ENCODE measurements around the gene SERF2. TPM values are rescaled to one million over a fixed set of nuclear protein-coding genes. Genes with fewer than 3 reads are reported as not detected.

The SERF2 gene
- total RNA-seq, 1 donor from 2014 or later, result 598 TPM

DNA sequence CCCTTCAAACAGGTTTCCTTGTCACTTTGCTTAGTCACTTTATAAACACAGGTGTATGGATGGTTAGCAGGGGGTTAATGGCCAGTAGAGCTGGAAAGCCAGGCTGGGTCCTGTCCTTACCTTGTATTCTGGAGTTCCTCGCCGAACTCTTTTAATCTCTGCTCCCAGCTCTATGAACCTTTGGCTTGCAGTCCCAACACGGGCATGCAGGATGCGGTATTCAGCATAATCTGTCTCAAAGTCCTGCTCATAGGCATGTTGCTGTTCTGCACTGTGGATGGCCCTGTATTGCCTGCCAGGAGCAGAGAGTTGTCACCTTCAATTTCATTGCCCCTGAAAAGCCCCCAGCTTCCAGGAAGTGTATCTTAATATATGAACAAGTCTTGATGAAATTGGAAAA, 18.1 kb upstream of the SERF2 start:
- intact Hi-C loops (cut with micrococcal nuclease), result no loop called here

DNA sequence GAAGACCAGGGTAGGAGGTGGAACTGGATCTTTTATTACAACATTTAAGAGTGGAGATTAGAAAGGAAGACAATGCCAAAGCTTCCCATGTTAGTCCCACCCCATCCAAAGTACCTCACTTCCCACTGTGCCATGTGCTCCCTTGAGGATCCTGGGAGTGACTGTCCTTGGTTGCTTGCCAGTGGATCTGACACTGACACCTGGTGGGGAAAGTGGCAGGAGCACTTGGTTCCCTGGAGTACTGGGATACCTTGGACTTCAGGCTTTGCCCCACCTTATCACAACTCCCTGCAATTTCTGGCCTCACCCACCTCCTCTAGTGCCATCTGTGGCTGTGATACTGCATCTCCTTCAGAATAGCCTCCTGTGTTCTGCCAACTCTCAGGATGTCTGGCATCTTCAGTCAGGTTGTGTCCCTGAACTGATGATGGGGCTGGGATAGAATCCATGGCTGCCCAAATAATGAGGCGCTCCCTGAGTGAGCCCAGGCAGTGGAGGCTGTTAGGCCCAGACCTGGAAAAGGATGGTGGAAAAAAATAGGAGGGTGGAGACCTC, 16.6 kb upstream of the SERF2 start:
- no peaks in the 10 kb centered on the region for H3K9me3 Mint-ChIP-seq
- no peak overlapping the region for H3K27ac Mint-ChIP-seq
- DNase-seq (ENCODE audit: low spot score), result no peak
- intact Hi-C loops (cut with micrococcal nuclease), result no loop called here
- peaks cover 29% of the 10 kb centered on the region for H3K36me3 Mint-ChIP-seq (ENCODE audit: low read depth)
- H3K27me3 Mint-ChIP-seq (ENCODE audit: low read depth), result peaks cover 5% of the 10 kb centered on the region
- no peak overlapping the region for H3K4me3 Mint-ChIP-seq (ENCODE audit: low read depth)
- peaks cover 7% of the 10 kb centered on the region for H3K4me1 Mint-ChIP-seq (ENCODE audit: low read depth)

More for the DNA sequence above, 18.1 kb upstream of the SERF2 start:
- H3K4me1 Mint-ChIP-seq (ENCODE audit: low read depth), result peaks cover 6% of the 10 kb centered on the region
- no peak overlapping the region for H3K27ac Mint-ChIP-seq
- no peaks in the 10 kb centered on the region for H3K9me3 Mint-ChIP-seq
- peaks cover 43% of the 10 kb centered on the region for H3K36me3 Mint-ChIP-seq (ENCODE audit: low read depth)
- no peak overlapping the region for H3K4me3 Mint-ChIP-seq (ENCODE audit: low read depth)
- H3K27me3 Mint-ChIP-seq (ENCODE audit: low read depth), result peaks cover 2% of the 10 kb centered on the region
- DNase-seq (ENCODE audit: low spot score), result no peak

DNA sequence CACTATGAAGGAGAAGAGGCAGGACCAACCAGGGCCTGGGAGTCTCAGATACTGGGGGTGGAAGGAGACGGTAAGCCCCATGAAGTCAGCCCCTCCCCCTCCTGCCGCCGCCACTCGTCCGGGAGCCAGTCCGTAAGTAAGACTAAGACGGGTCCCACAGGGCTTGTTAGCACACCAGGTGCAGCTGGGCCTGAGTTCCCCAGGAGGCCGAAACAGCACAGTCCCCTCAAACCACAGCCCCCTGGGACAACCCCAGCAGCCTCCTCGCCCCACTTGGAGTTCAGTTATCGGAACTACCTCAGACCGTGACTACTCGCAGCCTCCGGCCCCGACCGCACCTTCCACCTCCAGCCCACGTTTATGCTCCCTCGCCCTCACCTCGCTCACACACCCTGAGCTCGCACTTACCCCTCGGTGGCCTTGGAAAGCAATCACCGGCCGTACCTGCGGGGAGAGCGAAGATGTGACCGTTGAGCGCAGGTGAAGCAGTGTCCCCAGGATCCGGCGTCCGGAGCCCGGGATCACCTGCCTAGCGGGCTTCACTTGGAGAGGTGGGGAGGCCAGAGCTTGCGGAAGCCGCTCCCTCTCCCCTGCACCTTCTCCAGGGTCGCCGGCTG, 15.9 kb upstream of the SERF2 start:
- H3K36me3 Mint-ChIP-seq (ENCODE audit: low read depth), result peaks cover 22% of the 10 kb centered on the region
- H3K27me3 Mint-ChIP-seq (ENCODE audit: low read depth), result peaks cover 9% of the 10 kb centered on the region
- no peaks in the 10 kb centered on the region for H3K9me3 Mint-ChIP-seq
- intact Hi-C loops (cut with micrococcal nuclease), result loop anchor here (2.0 kb wide), 2 partner anchors 17 to 25 kb away; partner anchors contain the start of gene SERF2
- no peak for DNase-seq (ENCODE audit: low spot score)
- H3K4me3 Mint-ChIP-seq (ENCODE audit: low read depth), result peak overlapping the region; percentile 83
- peaks cover 7% of the 10 kb centered on the region for H3K4me1 Mint-ChIP-seq (ENCODE audit: low read depth)
- no peak overlapping the region for H3K27ac Mint-ChIP-seq

DNA sequence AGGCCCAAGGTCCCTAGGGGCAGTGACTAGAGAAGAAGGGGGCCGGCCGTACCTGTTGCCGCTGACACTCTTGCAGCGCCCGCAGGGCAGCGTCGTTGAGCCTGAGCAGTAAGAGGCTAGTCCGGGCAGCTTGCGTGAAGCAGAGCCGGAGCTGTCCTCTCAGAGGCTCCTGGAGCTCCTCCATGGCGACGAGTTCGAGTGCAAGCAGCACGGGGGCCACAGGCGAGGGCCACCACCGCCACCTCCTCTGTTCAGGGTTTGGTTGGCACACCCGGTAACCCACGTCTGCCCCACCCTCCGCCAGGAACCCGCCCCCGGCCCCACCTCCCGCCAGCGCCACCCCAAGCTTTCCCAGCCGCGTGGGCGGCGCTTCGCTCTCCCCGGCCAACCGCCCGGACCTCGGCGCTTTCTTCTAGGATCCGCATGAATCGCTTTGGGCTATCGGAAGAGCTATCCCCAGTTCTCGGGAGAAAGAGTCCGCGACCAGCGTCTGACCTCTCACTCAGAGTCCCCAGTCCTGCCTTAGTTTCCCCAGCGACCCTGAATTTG, 15.3 kb upstream of the SERF2 start, which contains the start of gene ELL3:
Gene ELL3, minus strand, starts transcription at position 249 of the 549 bp plus-strand sequence. Its CDS starts 65 bp downstream, at position 184.
- H3K9me3 Mint-ChIP-seq, result no peaks in the 10 kb centered on the region
- intact Hi-C loops (cut with micrococcal nuclease), result loop anchor here (1.0 to 2.0 kb wide), 3 partner anchors 16 to 48 kb away; partner anchors contain the start of genes MFAP1 and SERF2
- DNase-seq (ENCODE audit: low spot score), result peak; percentile 68
- H3K27me3 Mint-ChIP-seq (ENCODE audit: low read depth), result peaks cover 9% of the 10 kb centered on the region
- peak within 1 kb of the TSS; percentile 83 for H3K27ac Mint-ChIP-seq
- H3K4me1 Mint-ChIP-seq (ENCODE audit: low read depth), result peaks cover 7% of the 10 kb centered on the region
- peak within 1 kb of the TSS; percentile 83 for H3K4me3 Mint-ChIP-seq (ENCODE audit: low read depth)
- H3K36me3 Mint-ChIP-seq (ENCODE audit: low read depth), result peaks cover 18% of the 10 kb centered on the region

DNA sequence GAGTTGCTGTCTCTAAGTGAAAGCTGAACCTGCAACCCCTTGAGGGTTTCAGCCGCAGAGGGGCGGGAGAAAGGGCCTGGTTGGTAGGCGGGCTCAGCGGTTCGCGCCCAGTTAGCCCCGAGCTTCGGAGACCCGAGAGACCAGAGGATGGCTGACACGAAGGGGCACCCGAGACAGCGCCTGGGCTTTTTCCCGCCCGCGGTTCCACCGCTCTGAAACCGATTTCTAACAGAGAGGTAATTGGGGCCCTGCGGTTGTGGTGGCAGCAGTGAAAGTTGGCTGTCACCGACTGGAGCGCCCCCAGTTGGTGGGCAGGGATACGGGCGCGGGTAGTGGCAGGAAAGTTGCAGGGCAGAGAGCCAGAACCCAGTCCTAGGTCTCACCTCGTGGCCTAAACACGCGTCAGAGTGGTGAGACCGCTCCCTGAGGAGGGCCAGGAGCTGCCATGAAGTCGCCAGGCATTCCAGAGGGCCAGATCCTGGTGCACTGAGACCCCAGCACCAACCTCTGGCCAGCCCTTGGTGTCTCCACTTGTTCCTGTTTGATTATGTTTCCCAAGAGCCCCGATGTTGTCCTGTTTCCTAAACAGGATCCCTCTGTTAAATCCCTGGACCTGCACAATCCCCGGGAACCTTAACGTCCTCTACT, 14.7 kb upstream of the SERF2 start:
- H3K27ac Mint-ChIP-seq, result peak overlapping the region; percentile 83
- peak; percentile 79 for DNase-seq (ENCODE audit: low spot score)
- peaks cover 7% of the 10 kb centered on the region for H3K4me1 Mint-ChIP-seq (ENCODE audit: low read depth)
- peaks cover 12% of the 10 kb centered on the region for H3K36me3 Mint-ChIP-seq (ENCODE audit: low read depth)
- no peaks in the 10 kb centered on the region for H3K9me3 Mint-ChIP-seq
- H3K27me3 Mint-ChIP-seq (ENCODE audit: low read depth), result peaks cover 12% of the 10 kb centered on the region
- H3K4me3 Mint-ChIP-seq (ENCODE audit: low read depth), result peak overlapping the region; percentile 83
- intact Hi-C loops (cut with micrococcal nuclease), result loop anchor here (1.0 to 2.0 kb wide), 3 partner anchors 15 to 47 kb away; partner anchors contain the start of genes MFAP1 and SERF2

DNA sequence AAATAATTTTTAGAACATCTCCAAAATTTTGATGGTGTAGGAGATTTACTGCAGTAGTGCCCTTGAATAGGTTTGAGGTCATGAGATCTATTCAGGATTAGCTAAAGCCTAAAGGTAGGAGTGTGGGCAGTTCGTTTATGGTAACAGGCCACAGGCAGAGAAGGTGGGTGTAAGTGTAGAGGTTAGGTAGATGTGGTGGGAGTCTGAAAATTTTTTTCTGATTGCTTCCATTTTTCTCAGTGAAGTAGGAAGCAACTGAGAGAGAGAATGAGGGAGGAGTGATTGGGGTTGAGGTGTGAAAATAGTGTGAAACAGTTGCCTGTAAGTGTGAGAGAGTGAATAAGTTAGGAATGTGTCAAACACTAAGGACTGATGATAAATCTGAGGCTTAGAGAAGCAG, 13.1 kb upstream of the SERF2 start:
- DNase-seq (ENCODE audit: low spot score), result no peak
- H3K36me3 Mint-ChIP-seq (ENCODE audit: low read depth), result no peaks in the 10 kb centered on the region
- H3K27ac Mint-ChIP-seq, result no peak overlapping the region
- peaks cover 12% of the 10 kb centered on the region for H3K27me3 Mint-ChIP-seq (ENCODE audit: low read depth)
- H3K4me1 Mint-ChIP-seq (ENCODE audit: low read depth), result peaks cover 7% of the 10 kb centered on the region
- intact Hi-C loops (cut with micrococcal nuclease), result no loop called here
- H3K4me3 Mint-ChIP-seq (ENCODE audit: low read depth), result no peak overlapping the region
- no peaks in the 10 kb centered on the region for H3K9me3 Mint-ChIP-seq

DNA sequence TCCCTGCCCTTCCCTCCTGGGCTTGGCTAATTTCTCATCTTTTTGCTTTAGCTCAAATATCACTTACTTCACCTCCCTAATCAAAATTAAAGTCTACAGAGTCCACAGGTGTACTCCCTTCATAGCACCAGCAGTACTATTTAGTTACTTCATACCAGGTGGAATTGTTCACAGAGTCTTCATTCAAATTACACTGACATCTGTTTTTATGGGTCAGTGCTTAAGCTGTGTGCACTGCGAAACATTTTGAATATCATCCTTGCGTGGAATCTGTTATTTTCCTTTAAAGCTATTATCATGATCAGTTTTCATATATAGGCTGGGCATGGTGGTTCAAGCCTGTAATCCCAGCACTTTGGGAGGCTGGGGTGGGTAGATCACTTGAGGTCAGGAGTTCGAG, 2.7 kb upstream of the SERF2 start:
- no peaks in the 10 kb centered on the region for H3K27me3 Mint-ChIP-seq (ENCODE audit: low read depth)
- no peaks in the 10 kb centered on the region for H3K9me3 Mint-ChIP-seq
- no peak for DNase-seq (ENCODE audit: low spot score)
- intact Hi-C loops (cut with micrococcal nuclease), result no loop called here
- no peak overlapping the region for H3K27ac Mint-ChIP-seq
- H3K36me3 Mint-ChIP-seq (ENCODE audit: low read depth), result peaks cover 22% of the 10 kb centered on the region
- H3K4me3 Mint-ChIP-seq (ENCODE audit: low read depth), result no peak overlapping the region
- H3K4me1 Mint-ChIP-seq (ENCODE audit: low read depth), result peaks cover 16% of the 10 kb centered on the region

DNA sequence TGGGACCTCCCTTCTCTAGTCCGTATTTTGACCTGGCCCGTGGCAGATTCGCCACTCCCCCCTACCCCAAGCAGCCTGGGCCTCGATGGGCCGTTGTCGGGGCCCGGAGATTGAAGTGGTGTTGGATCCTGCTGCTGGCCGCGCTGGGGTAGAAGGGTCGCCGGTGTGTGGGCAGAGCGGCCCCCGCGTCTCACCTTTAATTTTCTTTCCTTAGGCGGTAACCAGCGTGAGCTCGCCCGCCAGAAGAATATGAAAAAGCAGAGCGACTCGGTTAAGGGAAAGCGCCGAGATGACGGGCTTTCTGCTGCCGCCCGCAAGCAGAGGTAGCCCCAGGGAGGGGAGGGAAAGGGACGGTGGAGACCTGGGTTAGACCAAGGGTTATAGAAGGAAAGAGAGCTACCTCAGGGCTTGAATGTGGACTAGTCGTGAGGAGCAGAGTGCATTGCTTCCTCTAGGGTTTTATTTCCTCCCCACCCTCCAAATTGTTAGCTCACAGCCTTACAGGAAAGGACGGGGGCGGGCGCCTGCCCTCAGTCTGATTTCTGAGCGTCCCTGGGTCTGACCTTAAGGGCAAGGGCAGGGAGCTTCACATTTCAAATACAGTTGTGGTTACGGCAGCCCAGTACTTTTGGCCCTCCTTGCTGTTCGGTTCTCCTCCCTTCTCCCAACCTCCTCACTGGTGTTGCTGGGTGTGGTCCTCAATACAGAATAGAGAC, 799 bp downstream of the SERF2 start:
- Mint-ChIP-seq H3K4me1 (ENCODE audit: low read depth) (peaks cover 25% of the 10 kb centered on the region), H3K27ac (peak overlapping the region; percentile 97)
- intact Hi-C loops (cut with micrococcal nuclease), result loop anchor here (1.0 to 2.0 kb wide), 4 partner anchors 7 to 44 kb away; partner anchors contain the start of genes ELL3, HYPK, MFAP1 and SERINC4

DNA sequence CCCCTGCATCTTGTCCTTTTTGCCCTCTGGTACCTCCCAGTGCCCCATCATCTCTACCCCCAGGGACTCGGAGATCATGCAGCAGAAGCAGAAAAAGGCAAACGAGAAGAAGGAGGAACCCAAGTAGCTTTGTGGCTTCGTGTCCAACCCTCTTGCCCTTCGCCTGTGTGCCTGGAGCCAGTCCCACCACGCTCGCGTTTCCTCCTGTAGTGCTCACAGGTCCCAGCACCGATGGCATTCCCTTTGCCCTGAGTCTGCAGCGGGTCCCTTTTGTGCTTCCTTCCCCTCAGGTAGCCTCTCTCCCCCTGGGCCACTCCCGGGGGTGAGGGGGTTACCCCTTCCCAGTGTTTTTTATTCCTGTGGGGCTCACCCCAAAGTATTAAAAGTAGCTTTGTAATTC, 1.5 kb downstream of the SERF2 start:
- H3K9me3 Mint-ChIP-seq, result no peaks in the 10 kb centered on the region
- H3K36me3 Mint-ChIP-seq (ENCODE audit: low read depth), result peaks cover 59% of the 10 kb centered on the region
- peak overlapping the region; percentile 97 for H3K4me3 Mint-ChIP-seq (ENCODE audit: low read depth)
- H3K27me3 Mint-ChIP-seq (ENCODE audit: low read depth), result no peaks in the 10 kb centered on the region
- peak overlapping the region; percentile 97 for H3K27ac Mint-ChIP-seq
- no peak for DNase-seq (ENCODE audit: low spot score)
- intact Hi-C loops (cut with micrococcal nuclease), result loop anchor here (2.0 kb wide), 2 partner anchors 17 to 45 kb away; partner anchors contain the start of gene ELL3
- H3K4me1 Mint-ChIP-seq (ENCODE audit: low read depth), result peaks cover 28% of the 10 kb centered on the region

More for the DNA sequence above, 799 bp downstream of the SERF2 start:
- Mint-ChIP-seq H3K36me3 (ENCODE audit: low read depth) (peaks cover 53% of the 10 kb centered on the region), H3K4me3 (ENCODE audit: low read depth) (peak overlapping the region; percentile 97), H3K27me3 (ENCODE audit: low read depth) (no peaks in the 10 kb centered on the region), H3K9me3 (no peaks in the 10 kb centered on the region)
- peak; percentile 24 for DNase-seq (ENCODE audit: low spot score)

DNA sequence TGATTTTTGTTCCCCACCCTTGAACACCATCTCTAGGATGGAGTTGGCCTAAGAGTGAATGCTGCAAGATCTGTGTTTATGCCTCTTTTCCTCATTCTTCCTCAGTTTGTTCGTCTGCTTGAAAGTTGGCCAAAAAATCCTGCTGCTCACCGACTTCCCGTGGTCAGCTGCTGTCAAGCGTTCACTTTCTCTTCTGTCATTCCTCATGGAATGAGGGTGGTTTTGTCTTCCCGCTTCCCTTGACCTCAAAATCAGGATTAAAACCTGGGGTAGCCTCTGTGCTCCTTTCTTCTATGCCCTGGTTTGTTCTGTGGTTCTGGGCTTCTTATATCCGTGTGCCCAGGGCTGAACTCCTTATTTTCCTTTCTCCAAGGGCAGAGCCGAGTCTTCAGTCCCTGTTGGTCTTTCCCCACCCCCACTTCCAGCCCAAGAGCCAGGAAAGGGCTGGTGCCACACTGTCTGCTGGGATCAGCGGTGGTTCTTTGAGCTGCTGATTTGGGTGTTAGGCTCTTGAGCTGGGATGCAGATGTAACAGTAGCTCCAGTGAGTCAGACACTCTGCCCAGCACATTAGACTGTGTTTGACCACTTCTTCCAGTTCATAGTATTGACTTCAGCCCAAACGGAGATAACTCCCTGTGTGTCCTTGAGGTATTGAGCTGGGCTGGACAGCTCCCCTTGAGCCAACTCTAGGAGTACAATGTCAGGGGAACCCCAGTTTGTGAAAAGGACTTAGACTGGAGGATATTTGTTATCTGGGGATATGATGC, 2.3 kb downstream of the SERF2 start:
- peaks cover 67% of the 10 kb centered on the region for H3K36me3 Mint-ChIP-seq (ENCODE audit: low read depth)
- H3K9me3 Mint-ChIP-seq, result no peaks in the 10 kb centered on the region
- no peak for DNase-seq (ENCODE audit: low spot score)
- peaks cover 32% of the 10 kb centered on the region for H3K4me1 Mint-ChIP-seq (ENCODE audit: low read depth)
- H3K27me3 Mint-ChIP-seq (ENCODE audit: low read depth), result no peaks in the 10 kb centered on the region
- peak overlapping the region; percentile 97 for H3K4me3 Mint-ChIP-seq (ENCODE audit: low read depth)
- intact Hi-C loops (cut with micrococcal nuclease), result no loop called here
- H3K27ac Mint-ChIP-seq, result peak overlapping the region; percentile 55

DNA sequence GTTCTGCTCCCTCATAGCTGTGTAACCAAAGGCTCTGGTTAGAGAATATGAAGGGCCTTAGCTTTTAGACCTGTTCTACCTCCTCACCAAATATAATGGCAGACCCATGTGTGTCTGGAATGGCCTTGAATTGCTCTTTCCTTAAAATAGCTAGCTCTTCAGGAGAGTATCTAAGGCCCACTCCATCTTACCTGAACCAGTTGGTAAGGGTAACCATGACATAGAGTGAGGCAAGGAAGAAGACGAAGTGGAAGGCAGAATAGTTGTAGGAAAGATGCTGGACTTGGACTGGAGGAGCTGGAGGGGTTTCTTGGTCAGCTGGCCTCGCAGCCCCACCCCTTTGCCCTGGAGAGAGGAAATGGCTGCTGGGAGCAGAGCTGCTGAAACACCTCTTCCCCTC, 3.1 kb downstream of the SERF2 start:
- H3K27ac Mint-ChIP-seq, result no peak overlapping the region
- H3K36me3 Mint-ChIP-seq (ENCODE audit: low read depth), result peaks cover 75% of the 10 kb centered on the region
- no peak for DNase-seq (ENCODE audit: low spot score)
- H3K27me3 Mint-ChIP-seq (ENCODE audit: low read depth), result no peaks in the 10 kb centered on the region
- intact Hi-C loops (cut with micrococcal nuclease), result no loop called here
- no peak overlapping the region for H3K4me3 Mint-ChIP-seq (ENCODE audit: low read depth)
- H3K9me3 Mint-ChIP-seq, result no peaks in the 10 kb centered on the region
- peaks cover 39% of the 10 kb centered on the region for H3K4me1 Mint-ChIP-seq (ENCODE audit: low read depth)

DNA sequence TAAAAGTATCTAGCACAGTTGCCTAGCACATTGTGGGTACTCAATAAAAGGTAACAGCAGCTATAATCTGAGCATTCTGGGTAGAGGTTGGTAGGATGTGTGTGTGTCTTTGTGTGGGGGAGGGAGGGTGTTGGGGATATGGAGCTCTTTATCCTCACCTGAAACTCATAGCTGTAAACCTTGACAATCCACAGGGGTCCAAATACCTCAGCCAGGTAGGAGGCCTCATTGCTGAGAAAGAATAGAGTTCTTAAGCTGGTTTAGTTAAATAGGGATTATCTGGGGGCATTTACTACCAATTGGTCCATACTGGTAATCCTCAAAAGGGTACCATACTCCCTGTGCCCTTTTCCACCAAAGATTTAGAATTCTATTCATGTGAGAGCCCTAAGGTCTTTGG, 3.9 kb downstream of the SERF2 start:
- Mint-ChIP-seq H3K27me3 (ENCODE audit: low read depth) (no peaks in the 10 kb centered on the region), H3K9me3 (no peaks in the 10 kb centered on the region), H3K4me3 (ENCODE audit: low read depth) (no peak overlapping the region), H3K36me3 (ENCODE audit: low read depth) (peaks cover 83% of the 10 kb centered on the region), H3K4me1 (ENCODE audit: low read depth) (peaks cover 41% of the 10 kb centered on the region), H3K27ac (peak overlapping the region; percentile 5)
- DNase-seq (ENCODE audit: low spot score), result no peak
- intact Hi-C loops (cut with micrococcal nuclease), result no loop called here

Data from activated T-helper 2 cell treated with anti-CD3 and anti-CD28 coated beads, Interferon-gamma antibody, Interleukin-2, Interleukin-4, amounts not matched to agents 10 μg/mL and 5 μg/mL and 100 μg/mL, durations not matched to agents 14 hours and 24 hours and 36 hours (primary cell).